Hepatocyte (in vitro differentiated cells): Measurements from ENCODE around the gene CDH12. TPM values are rescaled to one million over a fixed set of nuclear protein-coding genes. Genes with fewer than 3 reads are reported as not detected.

Source experiments
- DNase-seq: peaks from one replicate; pipeline ENCODE4 v3.0.0-alpha.2; 2016; ENCODE audit warnings: low spot score
- H2AFZ ChIP-seq: fragments of 200-600 bp; sonication (generic); 2 replicates; pipeline ENCODE4 v1.6.0; 2016; ENCODE audit warnings: antibody characterized with exemption, mild to moderate bottlenecking
- H3K27ac ChIP-seq: fragments of 200-600 bp; sonication (generic); 2 replicates; pipeline ENCODE4 v1.5.1; 2016; ENCODE audit warnings: mild to moderate bottlenecking
- H3K27me3 ChIP-seq: fragments of 200-600 bp; sonication (generic); 2 replicates; pipeline ENCODE4 v1.6.1; 2016
- H3K36me3 ChIP-seq: fragments of 200-600 bp; sonication (generic); replicated peaks from 2 replicates; pipeline ENCODE4 v1.5.1; 2016; ENCODE audit warnings: low read depth; ENCODE audit not compliant: insufficient read depth
- H3K4me1 ChIP-seq: fragments of 200-600 bp; sonication (generic); 2 replicates; pipeline ENCODE4 v1.5.1; 2016; ENCODE audit warnings: mild to moderate bottlenecking, moderate library complexity; ENCODE audit not compliant: insufficient read depth
- H3K4me2 ChIP-seq: fragments of 200-600 bp; sonication (generic); 2 replicates; pipeline ENCODE4 v1.6.0; 2016
- H3K4me3 ChIP-seq: fragments of 200-600 bp; sonication (generic); 2 replicates; pipeline ENCODE4 v1.5.1; 2016; ENCODE audit warnings: mild to moderate bottlenecking
- H3K79me2 ChIP-seq: fragments of 200-600 bp; sonication (generic); 2 replicates; pipeline ENCODE4 v1.6.0; 2017; ENCODE audit warnings: mild to moderate bottlenecking
- H3K9me2 ChIP-seq: fragments of 200-600 bp; sonication (generic); replicated peaks from 2 replicates; pipeline ENCODE4 v1.6.0; 2017; ENCODE audit warnings: mild to moderate bottlenecking; ENCODE audit not compliant: insufficient read depth
- H3K9me3 ChIP-seq: fragments of 200-600 bp; sonication (generic); 2 replicates; pipeline ENCODE4 v1.5.1; 2016; ENCODE audit warnings: low read depth, mild to moderate bottlenecking
- H4K20me1 ChIP-seq: fragments of 200-600 bp; sonication (generic); 2 replicates; pipeline ENCODE4 v1.6.0; 2016; ENCODE audit warnings: mild to moderate bottlenecking; ENCODE audit not compliant: insufficient read depth, poor library complexity, severe bottlenecking
- EZH2 ChIP-seq: fragments of 200-600 bp; sonication (generic); IDR thresholded peaks from 2 replicates; pipeline ENCODE4 v1.6.1; 2016; ENCODE audit warnings: antibody characterized with exemption, mild to moderate bottlenecking, borderline replicate concordance
- EZH2phosphoT487 ChIP-seq: fragments of 200-600 bp; sonication (generic); IDR thresholded peaks from one replicate; pipeline ENCODE4 v1.6.1; 2018; ENCODE audit warnings: antibody characterized with exemption, mild to moderate bottlenecking, low read depth, moderate library complexity; ENCODE audit not compliant: unreplicated experiment, severe bottlenecking
- whole genome bisulfite sequencing: methylation state at CpG from one replicate; pipeline ENCODE4 v1.1.6; 2016; ENCODE audit warnings: low lambda C conversion rate; ENCODE audit errors: missing lambda C conversion rate; 5-methylcytosine and 5-hydroxymethylcytosine counted together
- polyA plus RNA-seq: library from polyadenylated mRNA; unstranded; fragments of >200 nt; fragmentation: Nextera tagmentation; extraction: Ambion mirVana; gene quantifications from 2 replicates; pipeline ENCODE4 v1.2.1, GENCODE V29; 2016
- total RNA-seq: library from RNA; depleted of rRNA; stranded (reverse); fragments of >200 nt; gene quantifications from 2 replicates; pipeline ENCODE4 v1.2.3, GENCODE V29; 2014
- TF ChIP-seq, protein P1 (sequence below): fragments of 200-600 bp; sonication (generic); IDR thresholded peaks from 2 replicates; pipeline ENCODE4 v1.5.1; 2016; ENCODE audit warnings: antibody characterized with exemption, mild to moderate bottlenecking; ENCODE audit not compliant: poor library complexity

Gene CDH12
- total and polyA plus RNA-seq, 2 experiments from 2014 or later = 15.4 to 44.5 TPM

DNA sequence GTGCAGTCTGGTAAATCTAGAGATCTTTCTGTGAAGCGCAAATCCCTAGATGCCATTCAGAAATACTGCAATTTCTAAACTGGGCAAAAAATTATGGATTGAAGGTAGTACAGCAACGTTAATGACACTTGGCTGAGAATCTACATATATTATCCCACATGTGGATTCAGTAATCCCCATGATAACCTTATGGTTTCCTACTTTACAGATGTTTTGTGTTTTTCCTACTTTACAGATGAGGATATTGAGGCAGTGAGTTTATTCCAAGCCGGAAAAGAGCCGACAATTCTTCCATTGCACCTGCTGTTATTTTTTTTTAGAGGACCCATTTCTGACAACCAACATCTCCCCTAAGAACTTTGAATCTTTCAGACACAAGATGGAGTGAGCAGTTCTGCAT, 796.5 kb downstream of the CDH12 start:
- TF ChIP-seq, protein P1, sequence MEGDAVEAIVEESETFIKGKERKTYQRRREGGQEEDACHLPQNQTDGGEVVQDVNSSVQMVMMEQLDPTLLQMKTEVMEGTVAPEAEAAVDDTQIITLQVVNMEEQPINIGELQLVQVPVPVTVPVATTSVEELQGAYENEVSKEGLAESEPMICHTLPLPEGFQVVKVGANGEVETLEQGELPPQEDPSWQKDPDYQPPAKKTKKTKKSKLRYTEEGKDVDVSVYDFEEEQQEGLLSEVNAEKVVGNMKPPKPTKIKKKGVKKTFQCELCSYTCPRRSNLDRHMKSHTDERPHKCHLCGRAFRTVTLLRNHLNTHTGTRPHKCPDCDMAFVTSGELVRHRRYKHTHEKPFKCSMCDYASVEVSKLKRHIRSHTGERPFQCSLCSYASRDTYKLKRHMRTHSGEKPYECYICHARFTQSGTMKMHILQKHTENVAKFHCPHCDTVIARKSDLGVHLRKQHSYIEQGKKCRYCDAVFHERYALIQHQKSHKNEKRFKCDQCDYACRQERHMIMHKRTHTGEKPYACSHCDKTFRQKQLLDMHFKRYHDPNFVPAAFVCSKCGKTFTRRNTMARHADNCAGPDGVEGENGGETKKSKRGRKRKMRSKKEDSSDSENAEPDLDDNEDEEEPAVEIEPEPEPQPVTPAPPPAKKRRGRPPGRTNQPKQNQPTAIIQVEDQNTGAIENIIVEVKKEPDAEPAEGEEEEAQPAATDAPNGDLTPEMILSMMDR = no peak
- TF ChIP-seq EZH2phosphoT487 (no peak), EZH2 (no peak)
- H3K4me2 ChIP-seq = no peak overlapping the region
- no peak overlapping the region for H2AFZ ChIP-seq
- H3K4me3 ChIP-seq = no peak overlapping the region
- H3K4me1 ChIP-seq = no peaks in the 10 kb centered on the region
- no peaks in the 10 kb centered on the region for H4K20me1 ChIP-seq
- WGBS = 90% methylated on average over 4 of the region's 4 CpGs
- H3K36me3 ChIP-seq = no peaks in the 10 kb centered on the region
- H3K79me2 ChIP-seq = no peaks in the 10 kb centered on the region
- DNase-seq = no peak
- H3K9me3 ChIP-seq = no peaks in the 10 kb centered on the region
- H3K9me2 ChIP-seq = no peaks in the 10 kb centered on the region
- no peaks in the 10 kb centered on the region for H3K27me3 ChIP-seq
- no peak overlapping the region for H3K27ac ChIP-seq

DNA sequence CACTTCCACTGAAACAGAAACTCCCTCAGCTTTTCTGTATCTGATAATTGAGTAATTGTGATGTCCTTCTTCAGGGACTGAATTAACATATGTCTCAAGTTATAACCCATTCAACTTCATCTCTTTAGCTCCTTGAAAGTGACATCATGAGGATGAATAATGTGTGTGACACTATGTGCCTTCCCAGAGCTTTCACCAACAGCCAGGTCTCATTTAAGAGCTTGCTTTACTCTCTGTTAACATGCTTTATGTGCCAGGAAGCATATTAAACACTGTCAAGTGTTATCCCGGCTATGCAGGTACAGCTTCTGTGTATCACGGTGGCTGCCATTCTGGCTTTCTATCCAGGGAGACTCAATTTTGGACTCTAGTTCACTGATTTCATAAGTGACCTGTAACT, 799.9 kb downstream of the CDH12 start:
- Histone ChIP-seq H3K36me3 (no peaks in the 10 kb centered on the region), H3K79me2 (no peaks in the 10 kb centered on the region), H3K27ac (no peak overlapping the region), H3K4me1 (no peaks in the 10 kb centered on the region), H3K9me3 (no peaks in the 10 kb centered on the region), H3K4me3 (no peak overlapping the region), H3K9me2 (no peaks in the 10 kb centered on the region), H3K27me3 (no peaks in the 10 kb centered on the region), H3K4me2 (no peak overlapping the region), H4K20me1 (no peaks in the 10 kb centered on the region), H2AFZ (no peak overlapping the region)
- 83% methylated on average over 2 of the region's 2 CpGs for WGBS
- no peak for TF ChIP-seq EZH2
- TF ChIP-seq, protein P1 = no peak
- TF ChIP-seq EZH2phosphoT487 = no peak
- no peak for DNase-seq

GRCh38 chr5:22051881-22052280, 801.3 kb downstream of the CDH12 start:
- 81% methylated on average over 1 of the region's 1 CpG for WGBS
- Histone ChIP-seq H3K9me2 (no peaks in the 10 kb centered on the region), H4K20me1 (no peaks in the 10 kb centered on the region), H3K4me3 (no peak overlapping the region), H2AFZ (no peak overlapping the region), H3K79me2 (no peaks in the 10 kb centered on the region), H3K27me3 (no peaks in the 10 kb centered on the region), H3K4me2 (no peak overlapping the region), H3K9me3 (no peaks in the 10 kb centered on the region), H3K27ac (no peak overlapping the region), H3K36me3 (no peaks in the 10 kb centered on the region), H3K4me1 (no peaks in the 10 kb centered on the region)
- no peak for DNase-seq
- TF ChIP-seq EZH2 (no peak), EZH2phosphoT487 (no peak)
- TF ChIP-seq, protein P1 = no peak

GRCh38 chr5:22050931-22051330, 802.2 kb downstream of the CDH12 start:
- Histone ChIP-seq H3K27ac (no peak overlapping the region), H4K20me1 (no peaks in the 10 kb centered on the region), H3K9me2 (no peaks in the 10 kb centered on the region), H3K36me3 (no peaks in the 10 kb centered on the region), H3K4me2 (no peak overlapping the region), H3K9me3 (no peaks in the 10 kb centered on the region), H3K4me3 (no peak overlapping the region), H2AFZ (no peak overlapping the region), H3K79me2 (no peaks in the 10 kb centered on the region), H3K27me3 (no peaks in the 10 kb centered on the region), H3K4me1 (no peaks in the 10 kb centered on the region)
- no peak for TF ChIP-seq EZH2phosphoT487
- no peak for TF ChIP-seq EZH2
- TF ChIP-seq, protein P1 = no peak
- 63% methylated on average over 2 of the region's 2 CpGs for WGBS
- DNase-seq = no peak
